ENCODE data around the gene MYADML2.

Gene MYADML2

DNA sequence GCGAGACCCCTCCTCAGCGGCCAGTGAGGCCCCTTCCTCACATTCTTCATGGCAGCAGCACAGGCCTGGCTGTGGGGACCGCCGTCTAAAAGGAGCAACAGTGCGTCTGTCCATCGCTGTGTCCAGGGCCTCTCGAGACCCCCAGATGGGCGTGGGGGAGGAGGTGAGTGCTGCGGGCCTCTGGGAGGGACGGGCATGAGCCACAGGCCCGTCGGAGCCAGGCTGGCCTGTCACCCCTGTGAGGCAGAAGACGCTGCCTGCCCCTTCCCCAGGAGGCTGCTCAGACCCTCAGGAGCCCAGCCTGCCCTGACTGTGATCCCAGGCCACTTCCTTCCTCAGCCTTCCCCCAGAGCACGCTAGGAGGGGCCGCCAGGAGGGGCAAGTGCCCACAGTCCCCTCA is 7.8 kb downstream of the MYADML2 start:
- DNase-seq (ENCODE audit: low read depth) = no peak

DNA sequence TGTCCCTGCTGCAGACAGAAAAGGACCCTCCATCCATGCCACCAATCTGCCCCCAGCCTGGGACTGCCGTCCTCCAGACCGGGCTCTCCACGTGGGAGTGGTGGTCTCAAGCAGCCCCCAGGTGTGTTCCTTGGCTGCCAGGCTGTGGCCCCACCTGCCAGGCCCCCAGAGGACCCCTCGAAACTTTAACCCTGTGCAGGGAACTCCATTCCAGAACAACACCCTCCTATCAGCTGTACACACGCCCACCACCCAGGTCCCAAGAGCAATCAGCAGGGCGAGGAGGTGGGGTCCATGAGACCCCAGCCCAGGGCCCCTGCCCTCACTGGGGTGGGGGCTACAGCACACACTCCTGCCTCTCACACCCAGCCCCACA is 11.3 kb downstream of the MYADML2 start:
- no peak for DNase-seq (ENCODE audit: low read depth)

DNA sequence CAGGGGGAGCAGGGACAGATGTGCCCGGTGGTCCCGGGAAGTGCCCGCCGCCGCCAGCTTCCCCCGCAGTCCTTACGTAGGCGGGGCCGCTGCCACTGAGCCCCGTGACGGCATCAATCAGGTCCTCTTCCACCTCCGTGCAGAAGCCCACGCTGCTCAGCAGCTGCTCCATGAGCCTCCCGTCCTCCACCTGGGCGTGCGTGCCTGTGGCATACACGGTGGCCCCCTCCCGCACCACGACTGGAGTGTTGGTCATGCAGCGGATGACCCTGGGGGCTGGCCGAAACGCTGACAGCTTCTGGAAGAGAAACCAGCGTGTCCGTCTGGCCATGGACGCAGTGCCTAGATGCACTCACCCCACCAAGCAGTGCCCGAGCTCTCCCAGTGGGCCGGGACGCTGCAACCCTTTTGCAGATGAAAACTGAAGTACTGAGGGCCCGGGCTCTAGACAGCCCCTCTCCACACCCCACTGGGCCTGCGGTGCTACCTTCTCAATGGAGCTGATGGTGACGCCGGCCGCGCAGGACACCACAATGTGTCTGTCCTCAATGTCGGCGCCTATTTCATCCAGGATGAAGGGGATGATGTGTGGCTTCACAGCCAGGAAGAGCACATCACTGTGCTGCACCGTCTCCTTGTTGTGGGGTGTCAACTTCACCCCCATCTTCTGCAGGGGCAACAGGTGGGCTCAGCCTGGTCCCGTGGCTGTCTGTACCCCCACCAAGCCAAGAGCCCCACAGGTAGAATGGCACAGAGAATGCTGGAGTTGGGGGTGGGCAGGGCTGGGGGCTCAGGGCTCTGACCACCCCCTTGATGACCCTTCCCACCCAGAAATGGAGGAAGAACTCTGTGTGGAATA is 12.0 kb downstream of the MYADML2 start:
- DNase-seq (ENCODE audit: low read depth) = no peak

- no peak for DNase-seq (ENCODE audit: low read depth)
Observed at GRCh38 chr17:81934098-81934757, 12.8 kb downstream of the MYADML2 start.

- no peak for DNase-seq (ENCODE audit: low read depth)
Observed at GRCh38 chr17:81933178-81933699, 13.8 kb downstream of the MYADML2 start.

DNA sequence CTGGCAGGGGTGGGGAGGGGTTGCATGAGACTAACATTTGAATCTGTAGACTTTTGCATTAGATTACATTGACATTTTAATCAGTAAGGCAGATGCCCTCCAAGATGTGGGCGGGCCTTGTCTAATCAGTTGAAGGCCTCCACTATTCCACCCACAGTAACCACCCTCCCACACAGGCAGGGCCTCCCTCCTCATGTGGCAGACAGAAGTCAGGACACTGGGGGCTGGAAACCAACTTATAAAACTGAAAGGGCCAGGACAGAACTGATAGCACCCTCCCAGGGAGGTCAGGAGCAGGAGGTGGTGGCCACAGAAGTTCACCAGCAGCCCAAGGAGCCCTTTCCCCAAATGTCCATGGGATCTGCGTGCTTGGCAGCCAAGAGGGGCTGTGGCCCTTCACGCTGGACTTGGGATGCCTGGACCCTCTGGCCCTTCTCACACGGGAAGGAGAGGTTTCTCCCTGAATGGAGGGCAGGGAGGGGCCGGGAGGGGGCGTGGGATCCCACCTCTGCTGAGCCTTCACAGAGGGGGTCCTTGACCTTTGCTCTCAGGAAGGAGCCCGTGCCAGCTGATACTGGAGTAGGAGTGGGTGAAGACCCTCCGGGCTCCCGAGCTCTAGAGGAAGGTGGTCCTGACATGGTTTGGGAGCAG is 14.6 kb downstream of the MYADML2 start:
- no peak for DNase-seq (ENCODE audit: low read depth)

- DNase-seq (ENCODE audit: low read depth) = no peak
Observed at GRCh38 chr17:81931557-81932332, 15.3 kb downstream of the MYADML2 start.

GRCh38 chr17:81931189-81931556 is 15.9 kb downstream of the MYADML2 start:
- DNase-seq (ENCODE audit: low read depth) = no peak

DNA sequence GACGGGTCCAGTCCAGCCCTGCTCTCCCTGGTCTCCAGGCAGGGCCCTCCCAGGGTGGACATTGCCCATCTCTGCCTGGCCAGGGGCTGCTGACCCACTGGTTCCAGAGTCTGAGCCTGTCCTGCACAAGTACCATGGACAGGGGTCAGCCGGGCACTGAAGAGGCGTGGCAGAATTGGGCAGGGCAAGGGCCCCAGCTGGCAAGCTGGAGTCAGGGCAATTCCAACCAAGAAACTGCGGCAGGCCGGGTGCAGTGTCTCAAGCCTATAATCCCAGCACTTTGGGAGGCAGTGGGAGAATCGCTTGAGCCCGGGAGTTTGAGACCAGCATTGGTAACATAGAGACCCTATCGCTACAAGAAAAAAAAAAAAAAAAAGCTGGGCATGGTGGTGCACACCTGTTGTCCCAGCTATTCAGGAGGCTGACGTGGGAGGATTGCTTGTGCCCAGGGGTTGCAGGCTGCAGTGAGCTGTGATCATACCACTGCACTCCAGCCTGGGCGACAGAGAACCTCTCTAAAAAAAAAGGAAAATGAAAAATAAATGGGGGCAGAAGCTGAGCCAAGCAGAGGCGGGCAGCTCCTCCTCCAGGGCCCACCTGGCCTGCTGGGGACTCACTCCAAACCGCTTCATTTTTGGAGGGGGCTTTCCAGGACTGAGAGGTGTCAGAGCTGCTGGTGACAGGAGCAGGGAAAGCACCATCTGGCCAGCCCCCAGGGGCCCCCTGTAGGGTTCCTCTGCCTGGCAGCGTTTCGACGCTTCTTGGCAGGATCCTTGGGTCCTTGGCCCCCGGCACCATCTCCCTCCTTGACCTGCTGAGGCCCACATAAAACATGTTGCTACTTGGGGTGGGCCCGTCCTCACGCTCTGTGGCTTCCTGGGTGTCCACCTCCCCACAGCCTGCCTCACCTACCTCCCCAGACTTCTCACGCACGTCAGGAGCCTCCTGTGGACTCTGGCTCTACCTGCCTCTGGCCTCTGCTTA is 16.6 kb downstream of the MYADML2 start:
- DNase-seq (ENCODE audit: low read depth) = no peak

DNA sequence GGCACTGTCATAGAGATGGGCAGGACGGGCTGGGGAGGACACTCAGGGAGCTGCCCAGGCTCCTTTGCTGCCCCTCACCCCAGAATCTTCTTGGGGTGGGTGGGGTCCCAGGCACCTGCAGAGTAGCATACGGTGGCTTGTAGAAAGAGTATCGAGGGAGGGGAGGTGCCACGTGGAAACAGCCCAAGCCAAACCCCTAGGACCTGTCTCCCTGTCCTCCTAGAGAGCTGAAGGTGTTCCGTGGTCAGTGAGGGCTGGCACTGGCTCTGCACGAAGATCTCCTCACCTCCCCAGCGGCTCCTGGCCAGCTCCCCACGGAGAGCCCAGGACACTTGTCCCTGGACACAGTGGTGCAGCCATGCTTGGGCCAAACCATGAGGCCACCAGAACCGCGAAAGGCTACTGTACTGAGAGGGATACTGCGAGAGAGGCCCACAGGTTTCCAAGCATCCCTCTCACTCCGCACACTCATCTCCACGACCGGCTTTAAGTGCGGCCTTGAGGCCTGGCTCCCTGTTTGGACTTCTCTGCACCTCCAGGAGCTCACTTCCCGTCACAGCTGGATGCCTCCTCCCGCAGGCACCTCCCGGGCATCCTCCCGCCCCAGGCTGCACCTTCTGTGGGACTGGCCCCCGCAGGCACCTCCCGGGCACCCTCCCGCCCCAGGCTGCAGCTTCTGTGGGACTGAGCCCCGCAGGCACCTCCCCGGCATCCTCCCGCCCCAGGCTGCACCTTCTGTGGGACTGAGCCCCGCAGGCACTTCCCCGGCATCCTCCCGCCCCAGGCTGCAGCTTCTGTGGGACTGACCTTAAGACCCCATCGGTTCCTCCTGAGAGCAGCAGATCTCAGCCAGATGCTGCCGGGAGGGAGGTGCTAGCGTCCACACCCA is 17.5 kb downstream of the MYADML2 start:
- DNase-seq (ENCODE audit: low read depth) = no peak

GRCh38 chr17:81928544-81929252 is 18.3 kb downstream of the MYADML2 start:
- DNase-seq (ENCODE audit: low read depth) = no peak

- DNase-seq (ENCODE audit: low read depth) = no peak
Observed at GRCh38 chr17:81927653-81928543, 19.1 kb downstream of the MYADML2 start, which contains the start of gene MAFG. TSS of gene MAFG (minus strand) at chr17:81927735. CDS start at chr17:81923185, 4,550 bp downstream.

DNA sequence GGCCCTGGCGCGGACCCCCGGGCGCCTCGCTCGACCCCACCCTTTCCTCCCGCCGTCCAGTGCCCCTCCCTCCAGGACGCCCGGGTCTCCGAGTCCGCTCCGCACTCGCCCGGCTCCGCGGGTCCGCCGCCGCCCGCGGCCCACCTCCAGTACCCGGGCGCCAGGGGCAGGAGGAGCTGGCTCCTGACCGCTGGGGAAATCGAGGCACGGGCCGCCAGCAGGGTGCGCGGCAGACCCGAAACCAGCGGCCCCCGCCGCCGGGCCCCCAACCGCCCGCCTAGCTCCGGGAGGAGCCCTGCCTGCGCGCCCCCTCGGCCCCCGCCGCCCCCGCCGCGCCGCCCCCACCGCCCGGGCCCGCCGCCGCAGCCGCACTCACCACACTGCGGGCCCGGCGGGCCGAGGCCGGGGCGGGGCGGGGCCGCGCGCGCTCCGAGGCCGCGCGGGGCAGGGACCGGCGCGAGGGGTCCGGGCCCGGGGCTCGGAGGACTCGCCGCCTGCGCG is 19.8 kb downstream of the MYADML2 start:
- no peak for DNase-seq (ENCODE audit: low read depth)

- DNase-seq (ENCODE audit: low read depth) = no peak
Observed at GRCh38 chr17:81926451-81927151, 20.4 kb downstream of the MYADML2 start.

GRCh38 chr17:81925860-81926450 is 21.1 kb downstream of the MYADML2 start:
- DNase-seq (ENCODE audit: low read depth) = no peak
